Loucy (cell line): Measurements from ENCODE around the gene ZNF43.
A peak's percentile ranks its signal among the peaks of the same experiment; 100 is the strongest.
"Not testable (repeated sequence)": the region's sequence is repeated elsewhere in the genome, so short reads cannot be mapped to it uniquely, and the experiment has no call there.

Experiments
- H2AFZ ChIP-seq: fragments of 200-600 bp; sonication (generic); 2 replicates; pipeline ENCODE4 v1.6.0; 2016; ENCODE audit warnings: antibody characterized with exemption, mild to moderate bottlenecking, low read length, moderate library complexity
- H3F3A ChIP-seq: fragments of 200-600 bp; 2 replicates; pipeline ENCODE4 v1.6.0; 2016; ENCODE audit warnings: antibody characterized with exemption, low read depth, mild to moderate bottlenecking
- H3K27me3 ChIP-seq: fragments of 200-600 bp; sonication (generic); 2 replicates; pipeline ENCODE4 v1.6.1; 2014; ENCODE audit warnings: low read length, mild to moderate bottlenecking; ENCODE audit not compliant: insufficient read depth, poor library complexity, severe bottlenecking
- H3K36me3 ChIP-seq: fragments of 200-600 bp; sonication (generic); 2 replicates; pipeline ENCODE4 v1.6.1; 2016; ENCODE audit warnings: low read length; ENCODE audit not compliant: insufficient read depth
- H3K4me1 ChIP-seq: fragments of 200-600 bp; sonication (generic); 2 replicates; pipeline ENCODE4 v1.5.1; 2014; ENCODE audit warnings: low read length, mild to moderate bottlenecking; ENCODE audit not compliant: insufficient read depth, poor library complexity, severe bottlenecking
- H3K4me2 ChIP-seq: fragments of 200-600 bp; sonication (generic); 2 replicates; pipeline ENCODE4 v1.6.0; 2014; ENCODE audit warnings: antibody characterized with exemption, low read length, low read depth, mild to moderate bottlenecking; ENCODE audit not compliant: poor library complexity, severe bottlenecking
- H3K4me3 ChIP-seq: fragments of 200-600 bp; sonication (generic); 2 replicates; pipeline ENCODE4 v1.5.1; 2014; ENCODE audit warnings: low read length, mild to moderate bottlenecking, mixed read lengths; ENCODE audit not compliant: poor library complexity, severe bottlenecking
- H3K79me2 ChIP-seq: fragments of 200-600 bp; sonication (generic); 2 replicates; pipeline ENCODE4 v1.6.1; 2014; ENCODE audit warnings: low read length; ENCODE audit not compliant: insufficient read depth
- H3K9ac ChIP-seq: fragments of 200-600 bp; sonication (generic); 2 replicates; pipeline ENCODE4 v1.6.0; 2014; ENCODE audit warnings: mild to moderate bottlenecking, low read depth, low read length, moderate library complexity; ENCODE audit not compliant: poor library complexity, severe bottlenecking
- H3K9me2 ChIP-seq: fragments of 200-600 bp; sonication (generic); replicated peaks from 2 replicates; pipeline ENCODE4 v1.6.1; 2016; ENCODE audit warnings: low read depth, low read length, mixed read lengths
- H3K9me3 ChIP-seq: fragments of 200-600 bp; sonication (generic); 2 replicates; pipeline ENCODE4 v1.6.1; 2014; ENCODE audit warnings: mild to moderate bottlenecking, antibody characterized with exemption, low read length, low read depth; ENCODE audit not compliant: insufficient read depth
- H4K20me1 ChIP-seq: fragments of 200-600 bp; sonication (generic); 2 replicates; pipeline ENCODE4 v1.6.0; 2014; ENCODE audit warnings: antibody characterized with exemption, low read length, mild to moderate bottlenecking; ENCODE audit not compliant: insufficient read depth, poor library complexity, severe bottlenecking
- CTCF ChIP-seq: fragments of 200-600 bp; sonication (generic); conservative IDR thresholded peaks from 2 replicates; pipeline ENCODE4 v1.5.1; 2014; ENCODE audit warnings: mild to moderate bottlenecking, antibody characterized with exemption, low read length
- EZH2phosphoT487 ChIP-seq: fragments of 200-600 bp; IDR thresholded peaks from 2 replicates; pipeline ENCODE4 v1.6.1; 2018; ENCODE audit warnings: antibody characterized with exemption, mild to moderate bottlenecking, moderate library complexity, borderline replicate concordance

The ZNF43 gene

GRCh38 chr19:21786936-21787335 is 49.0 kb downstream of the ZNF43 start:
- Histone ChIP-seq H3K36me3 (no peaks in the 10 kb centered on the region), H2AFZ (no peak overlapping the region), H3K79me2 (no peaks in the 10 kb centered on the region), H3K9me3 (no peaks in the 10 kb centered on the region; the same call in 1 of the 2 replicates), H4K20me1 (no peaks in the 10 kb centered on the region), H3K27me3 (no peaks in the 10 kb centered on the region), H3K4me1 (no peaks in the 10 kb centered on the region), H3K4me3 (no peak overlapping the region), H3K9me2 (no peaks in the 10 kb centered on the region), H3K9ac (no peak overlapping the region), H3K4me2 (no peak overlapping the region), H3F3A (no peaks in the 10 kb centered on the region)
- no peak for TF ChIP-seq EZH2phosphoT487
- no peak for TF ChIP-seq CTCF

- H3K9me2 ChIP-seq, H4K20me1 ChIP-seq, H3K79me2 ChIP-seq, H3K4me3 ChIP-seq, H3K9me3 ChIP-seq, H3K36me3 ChIP-seq, H2AFZ ChIP-seq, H3K9ac ChIP-seq, H3K4me1 ChIP-seq, H3K4me2 ChIP-seq, H3F3A ChIP-seq, H3K27me3 ChIP-seq: not testable (repeated sequence)
Observed at GRCh38 chr19:21775792-21776191, 60.2 kb downstream of the ZNF43 start.

GRCh38 chr19:21767065-21767800 is 68.7 kb downstream of the ZNF43 start, which contains the start of gene ZNF100:
Gene ZNF100, minus strand, starts transcription at chr19:21767579. Its CDS starts 150 bp downstream, at chr19:21767429.
- H2AFZ ChIP-seq, result peak within 1 kb of the TSS; percentile 80
- no peak for TF ChIP-seq CTCF
- no peak for TF ChIP-seq EZH2phosphoT487
- peak within 1 kb of the TSS; percentile 86 for H3K9ac ChIP-seq
- peak within 1 kb of the TSS; percentile 79 for H3K4me2 ChIP-seq
- no peaks in the 10 kb centered on the region for H3K27me3 ChIP-seq
- no peaks in the 10 kb centered on the region for H3K9me3 ChIP-seq
- H3K36me3 ChIP-seq, result peaks cover 18% of the 10 kb centered on the region
- H3K4me1 ChIP-seq, result peaks cover 28% of the 10 kb centered on the region
- H3K9me2 ChIP-seq, result no peaks in the 10 kb centered on the region
- H4K20me1 ChIP-seq, result peaks cover 14% of the 10 kb centered on the region
- peaks cover 50% of the 10 kb centered on the region for H3K79me2 ChIP-seq
- H3K4me3 ChIP-seq, result peak within 1 kb of the TSS; percentile 90
- H3F3A ChIP-seq, result no peaks in the 10 kb centered on the region

GRCh38 chr19:21766705-21767064 is 69.3 kb downstream of the ZNF43 start:
- Histone ChIP-seq H3K4me1 (peaks cover 28% of the 10 kb centered on the region), H3K79me2 (peaks cover 55% of the 10 kb centered on the region), H3K4me3 (peak overlapping the region; percentile 90), H2AFZ (peak overlapping the region; percentile 80; the same call in 1 of the 2 replicates), H3K4me2 (peak overlapping the region; percentile 79), H3K36me3 (peaks cover 23% of the 10 kb centered on the region), H4K20me1 (peaks cover 14% of the 10 kb centered on the region), H3K9ac (peak overlapping the region; percentile 86)
- not testable (repeated sequence) for H3K9me3 ChIP-seq, H3F3A ChIP-seq, H3K27me3 ChIP-seq, H3K9me2 ChIP-seq
